ENCODE results near the gene JARID2. TPM values are rescaled to one million over a fixed set of nuclear protein-coding genes. Genes with fewer than 3 reads are reported as not detected.

The JARID2 gene
- total and polyA plus RNA-seq, 9 of the 15 experiments (the other 6 are each of a cell fraction or from before 2014, with no cell fraction given): 5.0 to 29.0 (median 15.6) TPM

- Histone ChIP-seq H3K9ac (ENCODE audit: insufficient read depth in 1 of 2, low read depth in 2 of 2, low read length in 2 of 2) (no peak overlapping the region), H3K4me1 (replicated peaks in 1 of 2; ENCODE audit: control insufficient read depth in 2 of 2, insufficient read depth in 2 of 2, low read length in 2 of 2) (peaks cover 0 to 3% of the 10 kb centered on the region in 2 experiments; a peak in 1 of 5 replicates), H3K27ac (ENCODE audit: extremely low read depth, low read depth, low read length) (no peak overlapping the region), H3K9me3 (replicated peaks; ENCODE audit: control insufficient read depth, insufficient read depth, low read depth, low read length) (no peaks in the 10 kb centered on the region), H4K20me1 (replicated peaks; ENCODE audit: control insufficient read depth, insufficient read depth, low read length) (no peaks in the 10 kb centered on the region), H3K79me2 (ENCODE audit: control insufficient read depth, insufficient read depth, low read length) (no peaks in the 10 kb centered on the region), H2AFZ (ENCODE audit: low read depth, low read length) (no peak overlapping the region), H3K27me3 (ENCODE audit: control insufficient read depth in 2 of 2, insufficient read depth in 2 of 2, low read length in 2 of 2) (no peaks in the 10 kb centered on the region), H3K9me1 (ENCODE audit: control insufficient read depth, insufficient read depth, low read length) (no peaks in the 10 kb centered on the region), H3K4me3 (no peak overlapping the region), H3K36me3 (ENCODE audit: control insufficient read depth, insufficient read depth, low read length) (peaks cover 77% of the 10 kb centered on the region), H3K4me2 (ENCODE audit: insufficient read depth, low read length) (no peak overlapping the region)
- in situ Hi-C loops (cut with MboI) (no loop called here), intact Hi-C loops (cut with micrococcal nuclease) (no loop called here)
- ChIA-PET POLR2A (interaction anchor here (1.0 to 1.5 kb wide), 2 partner anchors 13 to 29 kb away, joined by 4 to 5 read pairs; no protein-coding TSS in a partner anchor), CTCF (ENCODE audit: low intra/inter-chr PET ratio) (no interaction called here)
- FAIRE-seq (no peak), ATAC-seq (peak; percentile 39; the same call in 2 of the 3 replicates), DNase-seq (ENCODE audit: extremely low read depth in 1 of 4, low spot score in 3 of 4) (no peak)
- BruUV-seq (replicated peaks): no TSS peak
- 90% methylated on average over 16 of the region's 16 CpGs for whole genome bisulfite sequencing (ENCODE audit: insufficient coverage, low coverage, missing lambda C conversion rate)
- TF ChIP-seq TCFL5 (CRISPR knock-in tag; conservative IDR thresholded peaks at IDR 0.05) (no peak), NCOA6 (IDR thresholded peaks at IDR 0.05) (no peak), ZFP1 (CRISPR knock-in tag; IDR thresholded peaks at IDR 0.05) (no peak), MGA (IDR thresholded peaks at IDR 0.05) (peak; percentile 10; the same call in 1 of the 2 replicates), VEZF1 (CRISPR knock-in tag; IDR thresholded peaks at IDR 0.05) (no peak), GATAD2A (IDR thresholded peaks at IDR 0.05) (no peak), ZNF347 (CRISPR knock-in tag; IDR thresholded peaks at IDR 0.05; ENCODE audit: low read depth) (no peak)
- TF ChIP-seq, protein P1, sequence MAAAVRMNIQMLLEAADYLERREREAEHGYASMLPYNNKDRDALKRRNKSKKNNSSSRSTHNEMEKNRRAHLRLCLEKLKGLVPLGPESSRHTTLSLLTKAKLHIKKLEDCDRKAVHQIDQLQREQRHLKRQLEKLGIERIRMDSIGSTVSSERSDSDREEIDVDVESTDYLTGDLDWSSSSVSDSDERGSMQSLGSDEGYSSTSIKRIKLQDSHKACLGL (CRISPR knock-in tag; IDR thresholded peaks at IDR 0.05; ENCODE audit: borderline replicate concordance, poor library complexity, severe bottlenecking): no peak
These were observed 277.1 kb downstream of the JARID2 start for GRCh38 chr6:15522856-15523529.

Measured in K562 (cell line).